HL-60 (cell line): ENCODE results near the gene HLA-DPA1.

Experiments used
- CTCF ChIP-seq: IDR thresholded peaks from one replicate; pipeline ENCODE4 v1.5.1; 2011; ENCODE audit warnings: low read length, control low read depth, inconsistent platforms; ENCODE audit not compliant: insufficient read depth
- GABPA ChIP-seq: IDR thresholded peaks from 2 replicates; pipeline ENCODE4 v1.6.1; 2012; ENCODE audit warnings: low read depth
- POLR2AphosphoS5 ChIP-seq: IDR thresholded peaks from 2 replicates; pipeline ENCODE4 v1.6.1; 2012; ENCODE audit warnings: low read depth
- REST ChIP-seq: IDR thresholded peaks from 2 replicates; pipeline ENCODE4 v1.6.1; 2012; ENCODE audit warnings: low read depth; ENCODE audit not compliant: insufficient replicate concordance
- SPI1 ChIP-seq: IDR thresholded peaks from 2 replicates; pipeline ENCODE4 v1.6.1; 2012; ENCODE audit warnings: low read depth, mild to moderate bottlenecking, borderline replicate concordance

GRCh38 chr6:33107641-33108040 lies 34.2 kb upstream of the HLA-DPA1 start:
- no peak for TF ChIP-seq CTCF
- no peak for TF ChIP-seq REST
- no peak for TF ChIP-seq GABPA
- TF ChIP-seq SPI1 = no peak
- TF ChIP-seq POLR2AphosphoS5 = no peak
